OCI-LY1 (cell line): ENCODE results near the gene CACNA1E.

ENCODE experiments used
- CTCF ChIP-seq: fragments of 200-600 bp; sonication (generic), shearing (Covaris generic); IDR thresholded peaks from 2 replicates; pipeline ENCODE4 v1.5.1; 2017; ENCODE audit warnings: mild to moderate bottlenecking, antibody characterized with exemption, low read length, moderate library complexity, mixed read lengths
- EZH2 ChIP-seq: fragments of 200-600 bp; sonication (generic), shearing (Covaris generic); IDR thresholded peaks from 2 replicates; pipeline ENCODE4 v1.8.0; 2017; ENCODE audit warnings: borderline replicate concordance, mixed run types, mild to moderate bottlenecking, antibody characterized with exemption, low read length, moderate library complexity, mixed read lengths

- no peak for TF ChIP-seq CTCF
- no peak for TF ChIP-seq EZH2
Observed at GRCh38 chr1:181475580-181475979, 7.7 kb upstream of the CACNA1E start.
